OCI-LY3 (cell line): ENCODE results near the gene BLMH.

Experiments
- H2AFZ ChIP-seq: fragments of 200-600, 300-600 bp; shearing (Covaris generic); 2 replicates; pipeline ENCODE4 v1.6.0; 2014; ENCODE audit warnings: antibody characterized with exemption, low read depth, low read length
- H3K27ac ChIP-seq: fragments of 200-600, 300-600 bp; sonication (generic); 2 replicates; pipeline ENCODE4 v1.5.1; 2014; ENCODE audit warnings: mild to moderate bottlenecking, low read length, moderate library complexity, mixed read lengths
- H3K27me3 ChIP-seq: fragments of 200-600, 300-600 bp; sonication (generic); 2 replicates; pipeline ENCODE4 v1.6.1; 2014; ENCODE audit warnings: low read depth, low read length, mixed read lengths
- H3K36me3 ChIP-seq: fragments of 200-600, 300-600 bp; sonication (generic); replicated peaks from 2 replicates; pipeline ENCODE3; 2014; ENCODE audit warnings: low read depth, low read length, mixed read lengths
- H3K4me1 ChIP-seq: fragments of 300-600, 200-600 bp; sonication (generic); 2 replicates; pipeline ENCODE4 v1.6.1; 2014; ENCODE audit warnings: low read length, mixed read lengths
- H3K4me2 ChIP-seq: fragments of 200-600, 300-600 bp; sonication (generic); 2 replicates; pipeline ENCODE4 v1.6.1; 2014; ENCODE audit warnings: low read length, mixed read lengths
- H3K4me3 ChIP-seq: fragments of 300-600, 200-600 bp; sonication (generic); 2 replicates; pipeline ENCODE4 v1.5.1; 2014; ENCODE audit warnings: antibody characterized with exemption, mild to moderate bottlenecking, low read length, moderate library complexity
- H3K79me2 ChIP-seq: fragments of 300-600, 200-600 bp; shearing (Covaris generic); 2 replicates; pipeline ENCODE4 v1.6.1; 2014; ENCODE audit warnings: mild to moderate bottlenecking, low read length, mixed read lengths
- H3K9ac ChIP-seq: fragments of 300-600, 200-600 bp; shearing (Covaris generic); 2 replicates; pipeline ENCODE4 v1.6.0; 2014; ENCODE audit warnings: mild to moderate bottlenecking, low read length, moderate library complexity
- H3K9me3 ChIP-seq: fragments of 200-600, 300-600 bp; shearing (Covaris generic); 2 replicates; pipeline ENCODE4 v1.6.1; 2014; ENCODE audit warnings: low read length, mixed read lengths; ENCODE audit not compliant: insufficient read depth
- H4K20me1 ChIP-seq: fragments of 200-600, 300-600 bp; sonication (generic); 2 replicates; pipeline ENCODE4 v1.6.1; 2016; ENCODE audit warnings: low read length, mixed read lengths; ENCODE audit not compliant: insufficient read depth
- CTCF ChIP-seq: fragments of 200-600, 300-600 bp; sonication (generic); IDR thresholded peaks from 2 replicates; pipeline ENCODE4 v1.5.1; 2014; ENCODE audit warnings: antibody characterized with exemption, low read length, low read depth
- EZH2phosphoT487 ChIP-seq: fragments of 200-600 bp; shearing (Covaris generic); IDR thresholded peaks from 2 replicates; pipeline ENCODE4 v1.6.1; 2018; ENCODE audit warnings: antibody characterized with exemption, mixed run types, low read depth

The BLMH gene

GRCh38 chr17:30308406-30308805 is 16.7 kb upstream of the BLMH start:
- Histone ChIP-seq H3K36me3 (no peaks in the 10 kb centered on the region), H3K4me1 (no peaks in the 10 kb centered on the region), H4K20me1 (no peaks in the 10 kb centered on the region), H3K27me3 (peaks cover 12% of the 10 kb centered on the region), H3K9me3 (no peaks in the 10 kb centered on the region), H3K4me2 (no peak overlapping the region), H3K79me2 (no peaks in the 10 kb centered on the region), H3K4me3 (no peak overlapping the region), H3K27ac (no peak overlapping the region), H3K9ac (no peak overlapping the region), H2AFZ (no peak overlapping the region)
- TF ChIP-seq EZH2phosphoT487 (no peak), CTCF (no peak)

GRCh38 chr17:30304778-30305177 is 13.0 kb upstream of the BLMH start:
- H3K36me3 ChIP-seq, result no peaks in the 10 kb centered on the region
- H2AFZ ChIP-seq, result no peak overlapping the region
- no peak overlapping the region for H3K27ac ChIP-seq
- H3K4me2 ChIP-seq, result no peak overlapping the region
- H3K9me3 ChIP-seq, result peaks cover 5% of the 10 kb centered on the region; the same call in 1 of the 2 replicates
- no peaks in the 10 kb centered on the region for H4K20me1 ChIP-seq
- H3K4me3 ChIP-seq, result no peak overlapping the region
- TF ChIP-seq CTCF (no peak), EZH2phosphoT487 (no peak)
- no peaks in the 10 kb centered on the region for H3K79me2 ChIP-seq
- H3K4me1 ChIP-seq, result peaks cover 4% of the 10 kb centered on the region
- H3K27me3 ChIP-seq, result 0 out of 2 replicates have a peak, but pooled peaks cover 5% of the 10 kb centered on the region
- no peak overlapping the region for H3K9ac ChIP-seq

GRCh38 chr17:30302241-30302640 is 10.5 kb upstream of the BLMH start:
- Histone ChIP-seq H3K9me3 (peaks cover 7% of the 10 kb centered on the region; the same call in 1 of the 2 replicates), H3K4me2 (no peak overlapping the region), H3K79me2 (no peaks in the 10 kb centered on the region), H3K27me3 (0 out of 2 replicates have a peak, but pooled peaks cover 5% of the 10 kb centered on the region), H3K27ac (no peak overlapping the region), H3K9ac (no peak overlapping the region), H3K4me1 (peaks cover 4% of the 10 kb centered on the region), H2AFZ (no peak overlapping the region), H3K4me3 (no peak overlapping the region), H3K36me3 (no peaks in the 10 kb centered on the region), H4K20me1 (no peaks in the 10 kb centered on the region)
- TF ChIP-seq EZH2phosphoT487 (no peak), CTCF (no peak)

- H2AFZ ChIP-seq, result no peak overlapping the region
- H3K4me3 ChIP-seq, result no peak overlapping the region
- H3K4me2 ChIP-seq, result no peak overlapping the region
- peaks cover 7% of the 10 kb centered on the region; the same call in 1 of the 2 replicates for H3K9me3 ChIP-seq
- H3K9ac ChIP-seq, result no peak overlapping the region
- no peak overlapping the region for H3K27ac ChIP-seq
- peaks cover 4% of the 10 kb centered on the region for H3K4me1 ChIP-seq
- 0 out of 2 replicates have a peak, but pooled peaks cover 3% of the 10 kb centered on the region for H3K27me3 ChIP-seq
- no peaks in the 10 kb centered on the region for H4K20me1 ChIP-seq
- no peaks in the 10 kb centered on the region for H3K36me3 ChIP-seq
- no peak for TF ChIP-seq CTCF
- TF ChIP-seq EZH2phosphoT487, result no peak
- H3K79me2 ChIP-seq, result no peaks in the 10 kb centered on the region
Measured at GRCh38 chr17:30300818-30301217, 9.1 kb upstream of the BLMH start.
